GM18519 (cell line): ENCODE results near the gene RICTOR.

Source experiments
- ATAC-seq: cut with Tn5 transposase; IDR thresholded peaks from one replicate; pipeline ENCODE4 v1.9.1; 2021; ENCODE audit warnings: mild to moderate bottlenecking, moderate library complexity; ENCODE audit not compliant: unreplicated experiment, low FRiP score

The RICTOR gene

GRCh38 chr5:39100851-39101396 is 26.7 kb upstream of the RICTOR start:
- no peak for ATAC-seq

GRCh38 chr5:39100301-39100850 is 26.2 kb upstream of the RICTOR start:
- no peak for ATAC-seq

GRCh38 chr5:39099831-39100230 is 25.6 kb upstream of the RICTOR start:
- ATAC-seq: no peak

GRCh38 chr5:39093352-39093751 is 19.2 kb upstream of the RICTOR start:
- no peak for ATAC-seq

GRCh38 chr5:39092581-39093351 is 18.6 kb upstream of the RICTOR start:
- ATAC-seq: no peak

GRCh38 chr5:39091940-39092580 is 17.9 kb upstream of the RICTOR start:
- no peak for ATAC-seq

GRCh38 chr5:39083968-39084367 is 9.8 kb upstream of the RICTOR start:
- ATAC-seq: no peak

GRCh38 chr5:39082995-39083394 is 8.8 kb upstream of the RICTOR start:
- ATAC-seq: no peak

GRCh38 chr5:39080597-39081204 is 6.5 kb upstream of the RICTOR start:
- ATAC-seq: no peak

- no peak for ATAC-seq
These were observed 6.0 kb upstream of the RICTOR start for GRCh38 chr5:39080168-39080567.

GRCh38 chr5:39079147-39079546 is 4.9 kb upstream of the RICTOR start:
- no peak for ATAC-seq

- peak; percentile 20 for ATAC-seq
These were observed 2.8 kb upstream of the RICTOR start for GRCh38 chr5:39076757-39077728.

- ATAC-seq: no peak
These were observed 2.0 kb upstream of the RICTOR start for GRCh38 chr5:39076101-39076756.

GRCh38 chr5:39073767-39074016 is 507 bp downstream of the RICTOR start:
- peak; percentile 10 for ATAC-seq

- peak; percentile 23 for ATAC-seq
These were observed 1.1 kb downstream of the RICTOR start for GRCh38 chr5:39072925-39073766.

GRCh38 chr5:39068099-39068498 is 6.1 kb downstream of the RICTOR start:
- ATAC-seq: no peak

GRCh38 chr5:39064450-39064849 is 9.7 kb downstream of the RICTOR start:
- no peak for ATAC-seq

GRCh38 chr5:39063037-39063436 is 11.2 kb downstream of the RICTOR start:
- no peak for ATAC-seq

GRCh38 chr5:39062530-39062929 is 11.7 kb downstream of the RICTOR start:
- no peak for ATAC-seq
